K562 (cell line): ENCODE measurements around the gene BPTF. TPM values are rescaled to one million over a fixed set of nuclear protein-coding genes. Genes with fewer than 3 reads are reported as not detected.

ENCODE experiments used
- ARID1B ChIP-seq: fragments of 450-650 bp; IDR thresholded peaks from 2 replicates; pipeline ENCODE4 v1.6.1; 2016; ENCODE audit warnings: antibody characterized with exemption, mild to moderate bottlenecking, inconsistent platforms
- BMI1 ChIP-seq: fragments of 150-350 bp; IDR thresholded peaks from 2 replicates; pipeline ENCODE4 v1.6.1; 2014; ENCODE audit warnings: low read length
- CCNT2 ChIP-seq: IDR thresholded peaks from 2 replicates; pipeline ENCODE4 v1.6.1; 2011; ENCODE audit warnings: borderline replicate concordance, low read depth, mild to moderate bottlenecking, moderate library complexity, mixed read lengths, low read length; ENCODE audit not compliant: insufficient read length; ENCODE audit errors: extremely low read depth
- ETV6 ChIP-seq, 3 experiments: fragments of 150-350 bp in 1 of 3; sonication (generic) in 1 of 3; formaldehyde crosslinking in 1 of 3; IDR thresholded peaks; 2 replicates each; pipeline versions ENCODE4 v1.6.1 to v1.8.0; 2014 to 2022; ENCODE audit warnings: borderline replicate concordance in 2 of 3, low read depth in 2 of 3, antibody characterized with exemption in 1 of 3, low read length in 1 of 3, mild to moderate bottlenecking in 1 of 3, missing genetic modification reagents in 1 of 3
- FOXA3 ChIP-seq, 2 experiments: fragments of 450-650 bp in 1 of 2; sonication (generic) in 1 of 2; formaldehyde crosslinking; IDR thresholded peaks in 1 of 2; conservative IDR thresholded peaks in 1 of 2; 2 replicates each; pipeline versions ENCODE4 v1.4.0 to v1.8.0; 2020 to 2022; ENCODE audit warnings: mild to moderate bottlenecking in 2 of 2, missing genetic modification reagents in 1 of 2
- FOXM1 ChIP-seq, 2 experiments: fragments of 450-650 bp in 1 of 2; sonication (generic) in 1 of 2; formaldehyde crosslinking in 1 of 2; IDR thresholded peaks; 2 replicates each; pipeline versions ENCODE4 v1.6.1 to v1.9.0; 2017 to 2022; ENCODE audit warnings: low read depth in 2 of 2, mild to moderate bottlenecking in 2 of 2, missing genetic modification reagents in 1 of 2, moderate library complexity in 1 of 2
- HES1 ChIP-seq: fragments of 450-650 bp; IDR thresholded peaks from 2 replicates; pipeline ENCODE4 v1.6.1; 2016; ENCODE audit warnings: low read depth, mild to moderate bottlenecking, moderate library complexity
- HNRNPH1 ChIP-seq: fragments of 200-400 bp; formaldehyde crosslinking; optimal IDR thresholded peaks from 2 replicates; pipeline ENCODE3; 2017; ENCODE audit warnings: low read depth, mild to moderate bottlenecking, low read length, moderate library complexity
- LARP7 ChIP-seq: fragments of 450-650 bp; IDR thresholded peaks from 2 replicates; pipeline ENCODE4 v1.6.1; 2016
- MNT ChIP-seq, 2 experiments: fragments of 450-650 bp; conservative IDR thresholded peaks; 2 replicates each; pipeline ENCODE4 v1.6.1; 2017; ENCODE audit warnings: mild to moderate bottlenecking in 2 of 2, moderate library complexity in 2 of 2
- MTF1 ChIP-seq: fragments of 250-450 bp; sonication (Bioruptor Pico); IDR thresholded peaks from 2 replicates; pipeline ENCODE4 v1.9.0; 2021; ENCODE audit warnings: moderate library complexity, mild to moderate bottlenecking, inconsistent platforms, borderline replicate concordance
- NR2C2 ChIP-seq, 2 experiments: fragments of 200-800 bp in 1 of 2; sonication (Bioruptor generic) in 1 of 2; sonication (generic) in 1 of 2; formaldehyde crosslinking in 1 of 2; IDR thresholded peaks; 2 replicates each; pipeline versions ENCODE4 v1.6.1 to v1.8.0; 2016 to 2022; ENCODE audit warnings: mild to moderate bottlenecking in 1 of 2, missing compliant biosample characterization in 1 of 2, missing genetic modification characterization in 1 of 2, missing genetic modification reagents in 1 of 2
- OTX1 ChIP-seq: fragments of 450-650 bp; formaldehyde crosslinking; IDR thresholded peaks from 2 replicates; pipeline ENCODE4 v1.4.0; 2022; ENCODE audit warnings: mild to moderate bottlenecking
- PRMT5 ChIP-seq: sonication (generic); formaldehyde crosslinking; IDR thresholded peaks from 2 replicates; pipeline ENCODE4 v1.5.0; 2020; ENCODE audit warnings: missing genetic modification reagents
- TAF1 ChIP-seq: IDR thresholded peaks from 2 replicates; pipeline ENCODE4 v1.6.1; 2011; ENCODE audit warnings: mild to moderate bottlenecking, low read length, moderate library complexity; ENCODE audit not compliant: insufficient read depth, control insufficient read depth, severe bottlenecking; ENCODE audit errors: extremely low read depth
- ZBTB1 ChIP-seq: sonication (generic); formaldehyde crosslinking; IDR thresholded peaks from 2 replicates; pipeline ENCODE4 v1.8.1; 2023; ENCODE audit warnings: missing genetic modification reagents, low read depth, mild to moderate bottlenecking, borderline replicate concordance
- ZNF146 ChIP-seq: IDR thresholded peaks from one replicate; pipeline ENCODE4 v1.6.1; 2018; ENCODE audit warnings: missing compliant biosample characterization; ENCODE audit not compliant: unreplicated experiment
- ZNF589 ChIP-seq: fragments of 200-800 bp; sonication (Bioruptor generic); IDR thresholded peaks from 2 replicates; pipeline ENCODE4 v1.6.1; 2016; ENCODE audit warnings: low read depth, missing genetic modification characterization, missing compliant biosample characterization
- ZNF609 ChIP-seq: sonication (generic); formaldehyde crosslinking; IDR thresholded peaks from 2 replicates; pipeline ENCODE4 v1.8.1; 2023; ENCODE audit warnings: missing genetic modification reagents, mild to moderate bottlenecking, borderline replicate concordance
- ZNF696 ChIP-seq: fragments of 250-450 bp; sonication (Bioruptor Pico); conservative IDR thresholded peaks from 2 replicates; pipeline ENCODE4 v1.4.0; 2020; ENCODE audit warnings: mild to moderate bottlenecking, moderate library complexity
- ZSCAN29 ChIP-seq: fragments of 450-650 bp; IDR thresholded peaks from 2 replicates; pipeline ENCODE4 v1.6.1; 2017
- polyA plus RNA-seq, 8 experiments: library from polyadenylated mRNA; depleted of rRNA in 4 of 8; stranded (reverse) in 5 of 8; unstranded in 3 of 8; fragments of >200 nt; fragmentation: Nextera tagmentation in 2 of 8; fragmentation: Illumina TruSeq in 1 of 8; extraction: Ambion mirVana in 2 of 8; extraction: Trizol in 1 of 8; gene quantifications; 2 replicates each; pipeline versions ENCODE4 v1.2.1 to v1.2.3, GENCODE V29; 2011 to 2014; ENCODE audit warnings: inconsistent platforms in 1 of 8, missing spikeins in 1 of 8
- total RNA-seq, 7 experiments: library from RNA; depleted of rRNA in 6 of 7; stranded (reverse); fragments of >200 nt in 6 of 7; fragmentation: Illumina TruSeq in 2 of 7; extraction: Trizol in 2 of 7; gene quantifications; 2 replicates each; pipeline versions ENCODE4 v1.2.1 to v1.2.3, GENCODE V29; 2011 to 2021; ENCODE audit warnings: low replicate concordance in 1 of 7

BPTF gene
- total and polyA plus RNA-seq, 9 of the 15 experiments (the other 6 are each of a cell fraction or from before 2014, with no cell fraction given) = 12.5 to 52.1 (median 26.9) TPM

GRCh38 chr17:67800495-67800928 is 24.8 kb upstream of the BPTF start (continued):
- TF ChIP-seq ZNF146 (CRISPR knock-in tag) = no peak
- 0 out of 2 replicates have a peak, but pooled peaks have one; percentile 13 for TF ChIP-seq FOXM1 (IDR thresholded peaks at IDR 0.05; ENCODE audit: low read depth)
- no peak for TF ChIP-seq FOXM1 (CRISPR knock-in tag; IDR thresholded peaks at IDR 0.05; ENCODE audit: low read depth)
- no peak for TF ChIP-seq ETV6 (IDR thresholded peaks at IDR 0.05; ENCODE audit: borderline replicate concordance in 1 of 2, low read depth in 2 of 2, low read length in 1 of 2)
- TF ChIP-seq ETV6 (CRISPR knock-in tag; IDR thresholded peaks at IDR 0.05; ENCODE audit: borderline replicate concordance) = no peak
- no peak for TF ChIP-seq OTX1 (CRISPR knock-in tag)
- TF ChIP-seq ZSCAN29 = no peak
- TF ChIP-seq BMI1 = no peak
- TF ChIP-seq HNRNPH1 = no peak
- TF ChIP-seq NR2C2 (CRISPR knock-in tag; IDR thresholded peaks at IDR 0.05) = no peak
- no peak for TF ChIP-seq NR2C2 (tag; IDR thresholded peaks at IDR 0.05)
- TF ChIP-seq PRMT5 = no peak
- no peak for TF ChIP-seq TAF1
- TF ChIP-seq ZNF609 (CRISPR knock-in tag) = no peak
- TF ChIP-seq HES1 = no peak
- no peak for TF ChIP-seq CCNT2
- TF ChIP-seq LARP7 = no peak
- TF ChIP-seq MTF1 (CRISPR knock-in tag) = no peak
- TF ChIP-seq ZNF696 = no peak
- no peak for TF ChIP-seq ZNF589 (CRISPR knock-in tag)
- TF ChIP-seq ZBTB1 (CRISPR knock-in tag) = no peak
- no peak for TF ChIP-seq MNT (conservative IDR thresholded peaks at IDR 0.05)
- no peak for TF ChIP-seq FOXA3 (CRISPR knock-in tag; conservative IDR thresholded peaks at IDR 0.05 in 1 of 2, IDR thresholded peaks at IDR 0.05 in 1 of 2)
- peak; percentile 52; the same call in 1 of the 2 replicates for TF ChIP-seq ARID1B
